Stimulated activated CD4-positive, alpha-beta T cell treated with anti-CD3 and anti-CD28 coated beads, TNF-alpha, amount 100 ng/mL, for 48 hours (primary cell): Measurements from ENCODE around the gene ALG9.

Experiments used
- DNase-seq, 3 donors: peaks; one replicate each; pipeline ENCODE4 v3.0.0-alpha.2; 2020; ENCODE audit warnings: low read depth in 3 of 3

Gene ALG9

DNA sequence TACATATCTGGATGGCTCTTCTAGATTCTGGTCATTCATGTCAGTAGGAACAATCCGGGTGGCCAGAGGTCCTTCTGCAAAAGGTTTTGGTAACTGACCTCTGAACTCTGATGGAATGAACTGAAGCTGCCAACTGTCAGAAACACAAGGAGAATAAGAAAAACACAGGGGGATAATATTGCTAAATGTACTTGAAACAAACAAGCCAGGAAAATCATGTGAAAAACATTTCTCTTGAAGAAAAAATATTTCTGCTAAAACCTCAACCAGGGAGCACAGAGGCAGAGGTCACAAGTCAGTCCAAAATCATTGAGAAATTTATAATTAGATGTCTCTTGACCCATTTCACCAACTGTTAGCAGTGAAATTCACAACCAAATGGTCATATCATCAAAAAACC lies 35.2 kb downstream of the ALG9 start:
- no peak for DNase-seq

DNA sequence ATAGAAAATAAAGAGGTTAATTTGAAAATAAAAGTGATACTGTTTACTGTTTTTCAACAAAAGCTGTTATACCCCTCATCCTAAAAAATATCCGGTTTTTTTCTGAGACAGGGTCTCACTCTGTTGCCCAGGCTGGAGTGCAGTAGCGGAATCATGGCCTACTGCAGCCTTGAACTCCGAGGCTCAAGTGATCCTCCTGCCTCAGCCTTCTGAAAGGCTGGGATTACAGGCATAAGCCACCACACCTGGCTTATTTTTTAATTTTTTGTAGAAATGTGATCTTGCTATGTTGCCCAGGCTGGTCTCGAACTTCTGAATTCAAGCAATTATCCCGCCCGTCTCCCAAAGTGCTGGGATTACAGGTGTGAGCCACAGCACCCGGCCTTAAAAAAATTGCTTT lies 35.7 kb downstream of the ALG9 start:
- DNase-seq: no peak

GRCh38 chr11:111834432-111835163 lies 36.8 kb downstream of the ALG9 start:
- no peak for DNase-seq

- DNase-seq: no peak
Observed at GRCh38 chr11:111833524-111833923, 37.9 kb downstream of the ALG9 start.

DNA sequence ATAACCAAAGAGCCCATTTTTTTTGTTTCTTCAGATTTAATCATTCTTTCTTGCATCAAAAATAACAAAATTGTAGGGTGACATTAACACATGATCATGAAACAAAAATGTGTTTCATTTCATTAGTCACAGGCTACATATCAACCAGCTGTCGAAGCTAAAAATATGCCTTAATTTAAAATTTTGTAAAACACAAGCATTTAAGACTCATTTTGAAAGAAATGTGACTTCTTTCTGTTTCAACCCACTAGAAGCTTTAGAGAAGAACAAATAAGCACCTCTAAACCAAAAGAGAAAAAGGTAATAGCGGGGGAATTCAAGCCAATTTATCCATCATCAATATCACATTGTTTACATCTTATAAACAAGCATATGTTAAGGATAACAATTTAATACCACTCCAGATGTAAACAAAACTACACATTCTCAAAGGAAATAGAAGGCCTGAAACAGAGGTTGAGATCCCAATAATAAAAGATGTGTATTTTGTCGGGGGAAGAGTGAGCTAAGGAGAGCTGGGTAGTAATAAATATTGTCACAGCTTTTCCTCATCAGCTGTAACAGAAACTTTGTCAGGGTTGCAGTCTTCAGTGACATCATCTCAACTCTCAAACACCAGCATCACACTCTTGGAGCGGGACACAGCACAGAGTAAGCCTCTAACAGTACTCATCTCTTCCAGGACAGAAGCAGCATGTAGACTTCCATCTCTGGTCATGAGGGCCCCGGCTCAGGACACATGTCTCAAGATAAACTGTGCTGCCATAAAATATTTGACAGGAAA lies 42.0 kb downstream of the ALG9 start:
- DNase-seq: no peak

- DNase-seq: no peak
Observed at GRCh38 chr11:111826322-111826950, 44.9 kb downstream of the ALG9 start.

GRCh38 chr11:111823629-111824028 lies 47.8 kb downstream of the ALG9 start:
- no peak for DNase-seq

- no peak for DNase-seq
Observed at GRCh38 chr11:111823131-111823530, 48.2 kb downstream of the ALG9 start.

DNA sequence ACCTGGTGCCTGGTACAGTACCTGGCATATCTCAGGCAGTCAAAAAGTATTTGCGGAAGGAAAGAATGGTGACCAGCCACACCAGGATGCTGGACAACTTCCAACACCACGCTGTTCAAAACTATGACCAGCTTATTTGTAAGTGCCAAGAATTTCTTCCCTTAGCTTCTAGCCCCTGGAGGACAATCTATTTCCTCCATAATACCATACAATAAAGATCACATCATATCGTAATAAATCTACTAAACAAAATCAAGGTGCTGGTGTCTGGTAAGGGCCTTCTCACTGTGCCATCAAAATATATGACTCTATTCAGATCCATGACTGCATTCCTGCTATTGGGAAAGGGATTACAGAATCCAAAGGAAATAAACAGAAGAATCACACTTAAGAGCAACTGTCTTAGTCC lies 51.5 kb downstream of the ALG9 start:
- no peak for DNase-seq

GRCh38 chr11:111819161-111819828 lies 52.1 kb downstream of the ALG9 start:
- no peak for DNase-seq

DNA sequence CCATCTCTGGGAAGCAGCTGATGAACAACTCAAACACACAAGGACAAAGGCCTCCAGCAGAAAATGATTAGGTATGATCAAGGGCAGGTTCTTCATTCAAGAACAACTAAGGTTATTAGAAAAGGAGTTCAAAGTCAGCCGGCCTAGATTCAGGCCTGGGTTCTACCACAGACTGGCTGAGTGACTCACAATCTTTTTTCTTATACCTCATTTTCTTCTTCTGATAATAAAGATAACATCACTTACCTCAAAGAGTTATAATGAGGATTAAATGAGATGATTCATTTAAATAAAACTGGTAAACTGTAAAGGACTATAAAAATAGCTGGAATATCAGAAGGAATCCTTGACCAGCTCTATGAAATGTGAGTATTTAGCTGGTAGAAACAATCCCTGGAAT lies 55.9 kb downstream of the ALG9 start:
- no peak for DNase-seq

DNA sequence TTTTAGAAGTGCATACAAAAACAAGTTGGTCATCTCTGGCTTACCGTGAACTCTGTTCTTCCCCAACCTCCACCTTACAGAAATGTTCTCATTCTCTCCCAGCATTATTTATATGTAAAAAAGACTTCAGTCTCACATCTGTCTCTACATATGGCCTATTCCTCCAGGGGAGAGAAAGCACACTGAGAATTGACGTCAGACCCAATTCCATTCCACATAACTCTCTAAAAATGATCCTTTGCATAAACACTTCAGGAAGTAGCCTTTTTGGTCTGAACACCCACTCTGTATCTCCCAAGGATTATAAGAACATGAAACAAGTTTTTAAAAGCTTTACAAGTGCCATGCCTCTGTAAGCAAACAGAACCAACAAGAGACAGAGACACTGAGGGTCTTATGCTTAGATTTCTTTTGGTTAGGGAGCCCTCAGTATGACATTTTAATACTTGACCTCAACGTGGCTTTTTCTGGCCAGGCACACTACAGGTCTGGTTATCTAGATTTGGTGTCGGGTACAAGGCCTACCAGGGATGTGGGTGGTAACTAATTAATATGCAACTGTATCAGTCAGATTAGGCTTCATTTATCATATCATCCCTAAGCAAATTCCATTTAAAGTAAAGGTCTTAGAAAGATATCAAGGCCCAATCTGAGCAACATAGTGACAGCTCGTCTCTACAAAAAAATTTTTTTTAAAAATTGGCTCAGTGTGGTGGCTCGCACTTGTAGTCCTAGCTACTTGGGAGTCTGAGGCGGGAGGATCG lies 56.6 kb downstream of the ALG9 start:
- DNase-seq: no peak

GRCh38 chr11:111814106-111814505 lies 57.3 kb downstream of the ALG9 start:
- DNase-seq: no peak

DNA sequence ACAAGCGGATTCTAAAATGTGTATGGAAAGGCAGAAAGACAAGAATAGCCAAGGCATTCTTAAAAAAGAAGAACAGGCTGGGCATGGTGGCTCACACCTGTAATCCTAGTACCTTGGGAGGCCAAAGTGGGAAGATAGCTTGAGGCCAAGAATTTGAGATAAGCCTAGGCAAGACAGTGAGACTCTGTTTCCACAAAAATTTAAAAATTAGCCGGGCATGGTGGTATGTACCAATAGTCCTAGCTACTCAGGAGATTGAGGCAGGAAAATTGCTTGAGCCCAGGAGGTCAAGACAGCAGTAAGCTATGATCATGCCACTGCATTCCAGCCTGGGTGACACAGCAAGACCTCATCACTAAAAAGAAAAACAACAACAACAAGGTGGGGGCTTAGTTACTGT lies 59.2 kb downstream of the ALG9 start:
- DNase-seq: no peak

GRCh38 chr11:111811445-111811844 lies 59.9 kb downstream of the ALG9 start:
- DNase-seq: no peak

DNA sequence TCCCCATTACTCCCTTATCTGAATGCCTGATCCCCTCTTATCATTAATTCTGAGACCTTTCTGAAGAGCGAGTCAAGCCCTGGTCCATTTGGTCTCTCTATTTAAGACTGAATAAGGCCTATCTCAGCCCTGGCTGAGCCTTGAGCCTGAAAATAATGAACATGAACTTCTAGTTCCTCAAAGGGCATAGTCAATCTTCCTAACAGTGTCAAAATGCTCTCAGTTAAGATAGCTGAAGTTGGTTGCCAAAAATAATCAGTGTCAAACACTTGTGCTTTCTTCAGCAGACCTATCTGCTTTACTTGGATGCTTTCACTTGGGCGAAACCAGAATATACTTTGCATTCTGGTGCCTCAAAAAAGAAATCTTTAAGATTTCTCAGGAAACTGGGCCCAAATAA lies 62.5 kb downstream of the ALG9 start:
- DNase-seq: no peak

DNA sequence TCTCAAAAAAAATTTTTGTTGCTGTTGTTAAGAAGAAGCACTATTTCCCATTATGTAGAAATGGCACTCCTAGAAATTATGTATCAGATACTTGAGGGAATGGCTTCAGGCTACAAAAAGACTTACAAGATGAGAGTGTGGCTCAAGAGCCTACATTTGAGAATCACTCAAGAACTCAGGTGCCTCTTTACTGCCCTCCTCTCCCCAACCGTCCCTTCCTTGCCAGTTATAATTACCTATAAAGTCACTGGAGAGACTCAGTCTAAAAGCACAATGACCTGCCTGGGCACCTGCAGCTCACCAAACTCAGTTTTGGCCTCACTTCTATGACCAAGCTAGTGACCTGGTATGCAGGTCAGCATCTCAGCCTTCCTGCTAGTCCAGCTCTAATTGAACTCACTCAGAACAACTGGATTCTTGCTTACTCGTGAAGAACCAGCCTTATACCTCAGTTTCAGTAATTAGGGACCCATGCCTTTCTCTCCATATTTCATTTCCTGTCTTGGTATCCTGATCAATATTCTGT lies 63.3 kb downstream of the ALG9 start:
- DNase-seq: no peak

DNA sequence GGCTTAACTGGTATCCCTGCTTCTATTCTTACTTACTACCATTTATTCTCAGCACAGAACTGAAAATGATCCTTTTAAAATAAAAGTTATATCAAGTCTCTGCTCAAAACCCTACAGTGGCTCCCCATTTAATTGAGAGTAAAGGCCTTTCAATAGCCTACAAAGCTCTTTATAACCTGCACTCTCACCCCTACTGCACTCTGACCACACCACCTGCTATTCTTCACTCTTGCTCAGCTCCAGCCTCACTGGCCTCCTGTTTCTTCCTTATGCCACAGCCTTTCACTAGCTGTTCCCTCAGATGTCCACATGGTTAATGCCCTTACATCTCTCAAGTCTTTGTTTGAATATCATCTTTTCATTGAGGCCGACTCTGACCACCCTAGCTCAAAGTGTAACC lies 64.3 kb downstream of the ALG9 start:
- DNase-seq: no peak

GRCh38 chr11:111801135-111801534 lies 70.2 kb downstream of the ALG9 start:
- DNase-seq: no peak

DNA sequence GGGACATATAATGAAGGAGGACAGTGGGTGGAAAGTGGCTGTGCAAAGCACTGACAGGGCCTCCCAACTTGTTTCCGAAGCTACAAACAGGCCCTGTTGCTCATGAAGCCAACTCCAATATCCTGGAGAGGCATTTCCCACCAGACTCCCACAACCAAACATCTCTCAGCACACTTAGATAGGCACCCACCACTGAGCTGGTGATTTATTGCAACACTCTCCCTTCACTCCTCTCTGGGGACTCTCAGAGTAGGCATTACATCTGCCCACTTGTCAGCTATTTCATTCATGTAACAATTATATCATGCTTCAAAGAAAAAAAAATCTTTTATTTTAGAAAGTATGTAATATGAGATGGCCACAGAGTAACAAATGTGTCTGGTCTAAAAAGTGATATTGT lies 73.1 kb downstream of the ALG9 start:
- DNase-seq: no peak

DNA sequence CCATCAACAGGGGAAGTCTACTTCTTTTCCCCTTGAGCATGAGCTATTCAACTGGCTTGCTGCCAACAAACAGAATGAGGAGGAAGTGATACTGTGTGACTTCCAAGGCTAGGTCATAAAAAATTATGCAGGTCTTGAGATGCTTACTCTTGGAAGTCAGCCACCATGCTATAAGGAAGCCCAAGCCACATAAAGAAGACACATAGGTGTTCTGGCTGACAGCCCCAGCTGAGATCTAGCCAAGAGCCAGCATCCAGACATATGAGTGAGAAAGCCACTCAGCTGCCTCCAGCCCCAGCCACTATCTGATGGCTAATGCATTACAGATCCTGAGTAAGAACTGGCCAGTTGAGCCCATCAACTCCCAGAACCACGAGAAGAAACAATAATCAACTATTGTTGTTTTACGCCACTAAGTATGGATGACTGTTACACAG lies 74.2 kb downstream of the ALG9 start:
- no peak for DNase-seq
